Type B pancreatic cell (in vitro differentiated cells): ENCODE data around the gene SLFN11. TPM values are rescaled to one million over a fixed set of nuclear protein-coding genes. Genes with fewer than 3 reads are reported as not detected.
A peak's percentile ranks its signal among the peaks of the same experiment; 100 is the strongest.

ENCODE experiments used
- DNase-seq: peaks from one replicate; pipeline ENCODE4 v3.0.0; 2021; ENCODE audit warnings: mixed read lengths; ENCODE audit not compliant: unreplicated experiment; ENCODE audit errors: extremely low spot score
- H3K27ac Mint-ChIP-seq: 2 replicates; pipeline ENCODE4 v1.8.0; 2021; ENCODE audit warnings: mild to moderate bottlenecking, mixed read lengths
- H3K27me3 Mint-ChIP-seq: 2 replicates; pipeline ENCODE4 v1.8.0; 2021; ENCODE audit warnings: mixed read lengths
- H3K36me3 Mint-ChIP-seq: 2 replicates; pipeline ENCODE4 v1.8.0; 2021; ENCODE audit warnings: mixed read lengths
- H3K4me1 Mint-ChIP-seq: one replicate; pipeline ENCODE4 v1.8.0; 2021; ENCODE audit warnings: mixed read lengths; ENCODE audit not compliant: unreplicated experiment
- H3K4me3 Mint-ChIP-seq: 2 replicates; pipeline ENCODE4 v1.8.0; 2021; ENCODE audit warnings: mild to moderate bottlenecking, mixed read lengths
- H3K9me3 Mint-ChIP-seq: 2 replicates; pipeline ENCODE4 v1.8.0; 2021; ENCODE audit warnings: mixed read lengths
- total RNA-seq: library from RNA; stranded (reverse); gene quantifications from 2 replicates; pipeline ENCODE4 v1.2.1, GENCODE V29; 2021; ENCODE audit warnings: low replicate concordance
- TF ChIP-seq, protein P1 (sequence below): fragments of 200-600 bp; sonication (generic); conservative IDR thresholded peaks from 2 replicates; pipeline ENCODE4 v1.5.0; 2021; ENCODE audit warnings: antibody characterized with exemption, mild to moderate bottlenecking

Gene SLFN11
- total RNA-seq, 1 donor from 2014 or later, result 19.8 TPM

DNA sequence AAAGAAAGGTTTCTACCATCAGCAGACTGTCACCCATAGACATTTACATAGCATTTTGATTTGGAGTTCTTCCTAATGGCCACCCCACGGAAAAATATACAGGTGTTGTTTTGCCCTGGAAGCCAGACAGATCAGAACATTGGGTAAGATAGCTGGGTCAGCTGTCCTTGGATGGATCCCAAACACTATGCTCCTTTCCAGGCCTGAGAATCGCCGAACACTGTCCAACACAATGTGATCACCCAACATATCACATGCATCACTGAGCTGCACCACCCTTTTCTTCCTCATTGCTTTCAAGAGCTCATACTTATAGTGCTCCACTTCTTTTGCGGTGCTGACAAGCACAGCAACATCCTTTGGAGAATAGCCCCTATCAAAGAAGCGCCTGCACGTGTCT lies 21.1 kb downstream of the SLFN11 start:
- TF ChIP-seq, protein P1, sequence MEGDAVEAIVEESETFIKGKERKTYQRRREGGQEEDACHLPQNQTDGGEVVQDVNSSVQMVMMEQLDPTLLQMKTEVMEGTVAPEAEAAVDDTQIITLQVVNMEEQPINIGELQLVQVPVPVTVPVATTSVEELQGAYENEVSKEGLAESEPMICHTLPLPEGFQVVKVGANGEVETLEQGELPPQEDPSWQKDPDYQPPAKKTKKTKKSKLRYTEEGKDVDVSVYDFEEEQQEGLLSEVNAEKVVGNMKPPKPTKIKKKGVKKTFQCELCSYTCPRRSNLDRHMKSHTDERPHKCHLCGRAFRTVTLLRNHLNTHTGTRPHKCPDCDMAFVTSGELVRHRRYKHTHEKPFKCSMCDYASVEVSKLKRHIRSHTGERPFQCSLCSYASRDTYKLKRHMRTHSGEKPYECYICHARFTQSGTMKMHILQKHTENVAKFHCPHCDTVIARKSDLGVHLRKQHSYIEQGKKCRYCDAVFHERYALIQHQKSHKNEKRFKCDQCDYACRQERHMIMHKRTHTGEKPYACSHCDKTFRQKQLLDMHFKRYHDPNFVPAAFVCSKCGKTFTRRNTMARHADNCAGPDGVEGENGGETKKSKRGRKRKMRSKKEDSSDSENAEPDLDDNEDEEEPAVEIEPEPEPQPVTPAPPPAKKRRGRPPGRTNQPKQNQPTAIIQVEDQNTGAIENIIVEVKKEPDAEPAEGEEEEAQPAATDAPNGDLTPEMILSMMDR, result no peak
- DNase-seq, result no peak
- Mint-ChIP-seq H3K27ac (no peak overlapping the region), H3K9me3 (no peaks in the 10 kb centered on the region), H3K27me3 (peaks cover 22% of the 10 kb centered on the region), H3K4me1 (no peaks in the 10 kb centered on the region), H3K36me3 (no peaks in the 10 kb centered on the region), H3K4me3 (no peak overlapping the region)

DNA sequence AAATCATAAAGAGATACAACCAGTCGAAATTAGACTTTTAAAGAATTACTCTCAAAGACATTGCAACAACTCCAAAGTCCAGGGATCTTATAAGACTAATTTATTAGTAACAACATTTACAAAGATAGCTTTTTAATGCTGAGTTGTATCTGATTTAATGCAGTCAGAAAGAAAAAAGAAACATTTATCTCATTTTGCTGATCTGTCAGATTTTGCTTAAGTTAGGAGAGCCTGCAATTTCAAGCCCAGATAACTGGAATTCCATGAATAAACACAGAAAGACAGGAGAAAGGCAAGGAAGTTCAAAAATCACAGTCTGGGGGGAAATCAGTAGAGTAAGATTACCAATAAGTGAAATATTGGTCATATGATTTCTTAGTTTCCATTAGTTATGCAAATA lies 22.9 kb downstream of the SLFN11 start:
- H3K4me1 Mint-ChIP-seq, result peaks cover 4% of the 10 kb centered on the region
- DNase-seq, result no peak
- no peak overlapping the region for H3K4me3 Mint-ChIP-seq
- TF ChIP-seq, protein P1, result no peak
- no peaks in the 10 kb centered on the region for H3K9me3 Mint-ChIP-seq
- peaks cover 39% of the 10 kb centered on the region for H3K27me3 Mint-ChIP-seq
- H3K36me3 Mint-ChIP-seq, result no peaks in the 10 kb centered on the region
- no peak overlapping the region for H3K27ac Mint-ChIP-seq

DNA sequence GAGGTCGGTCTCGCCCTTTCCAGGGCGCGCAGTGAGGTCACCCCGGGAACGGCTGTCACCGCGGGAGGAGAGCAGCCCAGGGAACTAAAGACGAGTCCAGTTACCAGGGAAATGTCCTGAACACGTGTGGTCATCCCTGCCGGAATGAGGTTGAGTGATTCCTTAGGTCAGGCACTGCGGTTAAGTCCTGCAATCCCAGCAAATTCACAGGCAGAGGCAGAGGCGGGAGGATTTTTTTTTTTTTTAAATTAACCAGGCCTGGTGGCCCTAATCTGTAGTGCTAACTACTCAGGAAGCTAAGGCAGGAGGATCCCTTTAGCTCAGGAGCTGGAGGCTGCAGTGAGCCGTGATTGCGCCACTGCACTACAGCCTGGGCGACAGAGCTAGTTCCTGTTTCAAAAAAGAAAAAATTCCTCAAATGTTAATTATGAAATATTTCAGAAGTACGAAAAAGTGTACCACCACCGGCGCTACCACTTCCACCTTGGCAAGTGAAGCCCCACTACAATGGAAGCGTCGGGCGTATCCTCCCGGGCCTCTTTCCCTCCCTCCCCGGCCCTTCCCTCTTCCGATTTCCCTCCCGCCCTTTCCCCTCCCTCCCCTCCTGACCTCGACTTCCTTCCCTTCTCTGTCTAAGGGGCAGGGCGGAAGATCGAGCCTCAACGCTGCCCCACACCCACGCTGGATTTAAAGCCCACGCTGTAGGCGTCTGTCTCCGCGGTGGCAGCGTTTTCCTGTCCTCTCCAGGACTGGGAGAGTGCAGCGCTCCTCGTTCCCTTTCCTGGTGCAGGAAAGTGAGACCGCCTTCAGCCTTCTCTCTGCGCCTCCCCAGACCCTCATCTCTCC lies 27.3 kb downstream of the SLFN11 start:
- Mint-ChIP-seq H3K27ac (peak overlapping the region; percentile 36), H3K4me1 (peaks cover 4% of the 10 kb centered on the region), H3K36me3 (no peaks in the 10 kb centered on the region), H3K27me3 (peaks cover 69% of the 10 kb centered on the region), H3K4me3 (peak overlapping the region; percentile 89), H3K9me3 (no peaks in the 10 kb centered on the region)
- DNase-seq, result no peak
- TF ChIP-seq, protein P1, result no peak

DNA sequence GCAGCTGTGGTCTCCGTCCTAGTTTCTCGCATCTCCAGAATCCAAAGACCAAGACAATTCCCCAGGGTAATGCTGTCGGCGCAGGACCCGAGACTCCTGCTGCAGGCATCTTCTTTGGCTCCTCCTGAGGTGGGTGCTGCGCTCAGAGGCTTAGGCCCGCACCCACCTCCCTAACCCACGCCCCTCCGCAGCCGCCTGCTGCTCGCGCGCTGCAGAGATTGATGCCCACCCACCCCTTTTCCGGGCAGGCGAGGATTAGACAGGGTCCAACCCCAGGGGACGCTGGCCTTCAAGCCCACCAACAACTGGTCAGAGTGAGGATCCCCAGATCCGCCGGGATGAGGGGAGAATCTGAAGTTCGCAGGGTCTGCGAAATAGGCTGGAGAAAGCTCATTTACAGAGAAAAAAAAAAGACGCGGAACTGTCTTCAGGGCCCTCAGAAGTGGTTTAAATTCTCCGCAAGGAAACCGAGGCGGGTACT lies 27.9 kb downstream of the SLFN11 start:
- DNase-seq, result no peak
- peaks cover 4% of the 10 kb centered on the region for H3K4me1 Mint-ChIP-seq
- no peaks in the 10 kb centered on the region for H3K36me3 Mint-ChIP-seq
- H3K27ac Mint-ChIP-seq, result peak overlapping the region; percentile 36
- peaks cover 69% of the 10 kb centered on the region for H3K27me3 Mint-ChIP-seq
- peaks cover 2% of the 10 kb centered on the region for H3K9me3 Mint-ChIP-seq
- H3K4me3 Mint-ChIP-seq, result peak overlapping the region; percentile 89
- TF ChIP-seq, protein P1, result no peak

DNA sequence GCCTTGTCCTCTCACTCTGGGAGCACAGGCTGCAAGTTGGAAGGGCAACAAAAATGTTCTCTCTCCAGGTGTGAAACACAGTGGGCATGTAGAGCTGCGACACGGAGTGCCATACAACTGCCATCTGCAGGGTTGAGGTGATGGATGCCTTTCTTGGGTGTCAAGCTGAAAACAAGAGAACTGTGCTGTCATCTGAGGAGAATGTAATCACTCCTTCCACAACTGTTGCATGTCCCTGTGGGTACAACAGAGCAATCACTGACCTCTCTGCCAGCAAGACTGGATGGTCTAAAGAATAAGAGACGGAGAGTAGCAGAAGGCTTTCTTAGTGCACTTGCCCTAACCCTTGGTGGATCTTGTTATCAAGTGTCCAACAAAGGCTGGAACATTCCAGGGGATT lies 29.2 kb downstream of the SLFN11 start:
- H3K4me1 Mint-ChIP-seq, result peaks cover 4% of the 10 kb centered on the region
- no peak overlapping the region for H3K4me3 Mint-ChIP-seq
- H3K27ac Mint-ChIP-seq, result no peak overlapping the region
- DNase-seq, result no peak
- peaks cover 5% of the 10 kb centered on the region for H3K9me3 Mint-ChIP-seq
- peaks cover 69% of the 10 kb centered on the region for H3K27me3 Mint-ChIP-seq
- H3K36me3 Mint-ChIP-seq, result no peaks in the 10 kb centered on the region
- TF ChIP-seq, protein P1, result no peak
